ENCODE data around the gene EPGN. TPM values are rescaled to one million over a fixed set of nuclear protein-coding genes. Genes with fewer than 3 reads are reported as not detected.

EPGN gene
- total RNA-seq, 2 donors from 2014 or later: 2.6 TPM; not detected in 1

- DNase-seq (ENCODE audit: low spot score): no peak
- Mint-ChIP-seq H3K27ac (no peak overlapping the region), H3K27me3 (no peaks in the 10 kb centered on the region), H3K9me3 (peaks cover 6% of the 10 kb centered on the region), H3K4me3 (no peak overlapping the region), H3K4me1 (ENCODE audit: low read depth in 2 of 2) (no peaks in the 10 kb centered on the region), H3K36me3 (no peaks in the 10 kb centered on the region)
- ATAC-seq: no peak
Observed at GRCh38 chr4:74291471-74291870, 16.8 kb upstream of the EPGN start.

- no peak overlapping the region for H3K4me3 Mint-ChIP-seq
- DNase-seq (ENCODE audit: low spot score): no peak
- ATAC-seq: no peak
- H3K4me1 Mint-ChIP-seq (ENCODE audit: low read depth in 2 of 2): no peaks in the 10 kb centered on the region
- H3K9me3 Mint-ChIP-seq: peaks cover 6% of the 10 kb centered on the region
- H3K27me3 Mint-ChIP-seq: no peaks in the 10 kb centered on the region
- H3K36me3 Mint-ChIP-seq: no peaks in the 10 kb centered on the region
- H3K27ac Mint-ChIP-seq: no peak overlapping the region
Observed at GRCh38 chr4:74292111-74292870, 16.0 kb upstream of the EPGN start.

GRCh38 chr4:74293558-74293957 lies 14.7 kb upstream of the EPGN start:
- Mint-ChIP-seq H3K27me3 (no peaks in the 10 kb centered on the region), H3K9me3 (peaks cover 6% of the 10 kb centered on the region), H3K4me1 (ENCODE audit: low read depth in 2 of 2) (no peaks in the 10 kb centered on the region), H3K4me3 (no peak overlapping the region), H3K36me3 (no peaks in the 10 kb centered on the region), H3K27ac (no peak overlapping the region)
- DNase-seq (ENCODE audit: low spot score) (no peak), ATAC-seq (no peak)

GRCh38 chr4:74294681-74295080 lies 13.6 kb upstream of the EPGN start:
- H3K4me1 Mint-ChIP-seq (ENCODE audit: low read depth in 2 of 2): no peaks in the 10 kb centered on the region
- H3K27me3 Mint-ChIP-seq: no peaks in the 10 kb centered on the region
- H3K27ac Mint-ChIP-seq: no peak overlapping the region
- no peak overlapping the region for H3K4me3 Mint-ChIP-seq
- DNase-seq (ENCODE audit: low spot score) (no peak), ATAC-seq (no peak)
- peaks cover 6% of the 10 kb centered on the region for H3K9me3 Mint-ChIP-seq
- H3K36me3 Mint-ChIP-seq: no peaks in the 10 kb centered on the region

GRCh38 chr4:74297539-74297938 lies 10.7 kb upstream of the EPGN start:
- no peak overlapping the region for H3K4me3 Mint-ChIP-seq
- DNase-seq (ENCODE audit: low spot score) (no peak), ATAC-seq (no peak)
- H3K9me3 Mint-ChIP-seq: peaks cover 3% of the 10 kb centered on the region
- no peaks in the 10 kb centered on the region for H3K36me3 Mint-ChIP-seq
- no peaks in the 10 kb centered on the region for H3K4me1 Mint-ChIP-seq (ENCODE audit: low read depth in 2 of 2)
- H3K27me3 Mint-ChIP-seq: peaks cover 0 to 2% of the 10 kb centered on the region in 2 donors
- H3K27ac Mint-ChIP-seq: no peak overlapping the region

- Mint-ChIP-seq H3K4me3 (no peak overlapping the region), H3K27ac (no peak overlapping the region), H3K4me1 (ENCODE audit: low read depth in 2 of 2) (no peaks in the 10 kb centered on the region), H3K9me3 (no peaks in the 10 kb centered on the region), H3K36me3 (no peaks in the 10 kb centered on the region), H3K27me3 (peaks cover 0 to 2% of the 10 kb centered on the region in 2 donors)
- no peak for DNase-seq (ENCODE audit: low spot score)
- no peak for ATAC-seq
Observed at GRCh38 chr4:74304095-74304625, 4.1 kb upstream of the EPGN start.

- no peaks in the 10 kb centered on the region for H3K9me3 Mint-ChIP-seq
- H3K27me3 Mint-ChIP-seq: peaks cover 0 to 2% of the 10 kb centered on the region in 2 donors
- no peaks in the 10 kb centered on the region for H3K4me1 Mint-ChIP-seq (ENCODE audit: low read depth in 2 of 2)
Observed at GRCh38 chr4:74305000-74305399, 3.3 kb upstream of the EPGN start.

GRCh38 chr4:74307170-74307569 lies 1.1 kb upstream of the EPGN start:
- H3K36me3 Mint-ChIP-seq: no peaks in the 10 kb centered on the region
- H3K27me3 Mint-ChIP-seq: no peaks in the 10 kb centered on the region
- ATAC-seq (no peak), DNase-seq (ENCODE audit: low spot score) (no peak)
- H3K4me3 Mint-ChIP-seq: no peak overlapping the region
- H3K4me1 Mint-ChIP-seq (ENCODE audit: low read depth in 2 of 2): no peaks in the 10 kb centered on the region
- H3K27ac Mint-ChIP-seq: no peak overlapping the region
- H3K9me3 Mint-ChIP-seq: no peaks in the 10 kb centered on the region

More at GRCh38 chr4:74305000-74305399, 3.3 kb upstream of the EPGN start:
- DNase-seq (ENCODE audit: low spot score) (no peak), ATAC-seq (no peak)
- no peak overlapping the region for H3K27ac Mint-ChIP-seq
- H3K4me3 Mint-ChIP-seq: no peak overlapping the region
- no peaks in the 10 kb centered on the region for H3K36me3 Mint-ChIP-seq

- H3K9me3 Mint-ChIP-seq: no peaks in the 10 kb centered on the region
Observed at GRCh38 chr4:74309223-74309622, 953 bp downstream of the EPGN start.

GRCh38 chr4:74311696-74312313 lies 3.5 kb downstream of the EPGN start:
- H3K4me1 Mint-ChIP-seq (ENCODE audit: low read depth in 2 of 2): no peaks in the 10 kb centered on the region
- H3K36me3 Mint-ChIP-seq: no peaks in the 10 kb centered on the region
- DNase-seq (ENCODE audit: low spot score) (no peak), ATAC-seq (no peak)
- peaks cover 0 to 2% of the 10 kb centered on the region in 2 donors for H3K27me3 Mint-ChIP-seq
- no peak overlapping the region for H3K4me3 Mint-ChIP-seq
- no peaks in the 10 kb centered on the region for H3K9me3 Mint-ChIP-seq
- H3K27ac Mint-ChIP-seq: no peak overlapping the region

More at GRCh38 chr4:74309223-74309622, 953 bp downstream of the EPGN start:
- H3K36me3 Mint-ChIP-seq: no peaks in the 10 kb centered on the region
- no peak for DNase-seq (ENCODE audit: low spot score)
- no peak for ATAC-seq
- H3K4me1 Mint-ChIP-seq (ENCODE audit: low read depth in 2 of 2): no peaks in the 10 kb centered on the region
- no peak overlapping the region for H3K27ac Mint-ChIP-seq
- no peaks in the 10 kb centered on the region for H3K27me3 Mint-ChIP-seq
- no peak overlapping the region for H3K4me3 Mint-ChIP-seq

- ATAC-seq: no peak
- H3K4me3 Mint-ChIP-seq: no peak overlapping the region
- H3K27ac Mint-ChIP-seq: no peak overlapping the region
- peaks cover 0 to 2% of the 10 kb centered on the region in 2 donors for H3K27me3 Mint-ChIP-seq
- H3K4me1 Mint-ChIP-seq (ENCODE audit: low read depth in 2 of 2): no peaks in the 10 kb centered on the region
- no peaks in the 10 kb centered on the region for H3K36me3 Mint-ChIP-seq
- no peaks in the 10 kb centered on the region for H3K9me3 Mint-ChIP-seq
- no peak for DNase-seq (ENCODE audit: low spot score)
Observed at GRCh38 chr4:74314329-74314728, 6.1 kb downstream of the EPGN start.

- ATAC-seq (no peak), DNase-seq (ENCODE audit: low spot score) (no peak)
- Mint-ChIP-seq H3K36me3 (no peaks in the 10 kb centered on the region), H3K4me3 (no peak overlapping the region), H3K4me1 (ENCODE audit: low read depth in 2 of 2) (no peaks in the 10 kb centered on the region), H3K27ac (no peak overlapping the region), H3K9me3 (no peaks in the 10 kb centered on the region), H3K27me3 (peaks cover 0 to 2% of the 10 kb centered on the region in 2 donors)
Observed at GRCh38 chr4:74314944-74315343, 6.7 kb downstream of the EPGN start.

- Mint-ChIP-seq H3K4me3 (no peak overlapping the region), H3K36me3 (no peaks in the 10 kb centered on the region)
- ATAC-seq: no peak
Observed at GRCh38 chr4:74315376-74315775, 7.1 kb downstream of the EPGN start.

GRCh38 chr4:74316397-74316796 lies 8.1 kb downstream of the EPGN start:
- Mint-ChIP-seq H3K27ac (no peak overlapping the region), H3K9me3 (no peaks in the 10 kb centered on the region), H3K36me3 (no peaks in the 10 kb centered on the region), H3K4me1 (ENCODE audit: low read depth in 2 of 2) (peaks cover 0 to 5% of the 10 kb centered on the region in 2 donors), H3K27me3 (peaks cover 8% of the 10 kb centered on the region in 2 donors), H3K4me3 (no peak overlapping the region)
- DNase-seq (ENCODE audit: low spot score) (no peak), ATAC-seq (no peak)

More at GRCh38 chr4:74315376-74315775, 7.1 kb downstream of the EPGN start:
- no peak for DNase-seq (ENCODE audit: low spot score)
- no peak overlapping the region for H3K27ac Mint-ChIP-seq
- H3K9me3 Mint-ChIP-seq: no peaks in the 10 kb centered on the region
- H3K27me3 Mint-ChIP-seq: peaks cover 0 to 2% of the 10 kb centered on the region in 2 donors
- no peaks in the 10 kb centered on the region for H3K4me1 Mint-ChIP-seq (ENCODE audit: low read depth in 2 of 2)
